ENCODE results near the gene PREX1. TPM values are rescaled to one million over a fixed set of nuclear protein-coding genes. Genes with fewer than 3 reads are reported as not detected.

PREX1 gene
- total and polyA plus RNA-seq, 2 experiments from 2014 or later, result 2.4 to 10.3 TPM

GRCh38 chr20:48684501-48685041 is 143.2 kb downstream of the PREX1 start:
- ATAC-seq, result no peak
- peaks cover 10% of the 10 kb centered on the region for H3K36me3 Mint-ChIP-seq (ENCODE audit: low read depth)
- no peak overlapping the region; the same call in 2 of the 3 replicates for H3K4me3 Mint-ChIP-seq
- peaks cover 5% of the 10 kb centered on the region for H3K27me3 Mint-ChIP-seq (ENCODE audit: insufficient read depth, low read depth, poor library complexity)
- Histone ChIP-seq H2AFZ (no peak overlapping the region), H3F3A (replicated peaks; ENCODE audit: low read depth) (no peaks in the 10 kb centered on the region), H3K9me2 (ENCODE audit: insufficient read depth) (no peaks in the 10 kb centered on the region), H3K36me3 (ENCODE audit: insufficient read depth) (no peaks in the 10 kb centered on the region), H3K79me2 (replicated peaks; ENCODE audit: insufficient read depth) (no peaks in the 10 kb centered on the region), H3K4me2 (no peak overlapping the region), H3K4me1 (ENCODE audit: insufficient read depth) (peaks cover 17% of the 10 kb centered on the region), H4K20me1 (replicated peaks; ENCODE audit: insufficient read depth) (no peaks in the 10 kb centered on the region), H3K27me3 (ENCODE audit: insufficient read depth) (no peaks in the 10 kb centered on the region), H3K27ac (ENCODE audit: low read depth) (no peak overlapping the region), H3K4me3 (no peak overlapping the region)
- peaks cover 12% of the 10 kb centered on the region for H3K4me1 Mint-ChIP-seq
- H3K27ac Mint-ChIP-seq, result peak overlapping the region; percentile 36
- H3K9me3 Mint-ChIP-seq, result no peaks in the 10 kb centered on the region
- DNase-seq (ENCODE audit: low spot score), result no peak
- no peak for TF ChIP-seq ZNF114 (CRISPR knock-in tag; IDR thresholded peaks at IDR 0.05)
- TF ChIP-seq CREB1 (CRISPR knock-in tag; IDR thresholded peaks at IDR 0.05; ENCODE audit: low read depth), result no peak
- no peak for TF ChIP-seq ZNF331 (CRISPR knock-in tag; IDR thresholded peaks at IDR 0.05; ENCODE audit: low read depth)
- no peak for TF ChIP-seq POLR2AphosphoS5 (IDR thresholded peaks at IDR 0.05; ENCODE audit: low read depth)
- no peak for TF ChIP-seq REST (IDR thresholded peaks at IDR 0.05; ENCODE audit: unreplicated experiment)
- TF ChIP-seq EZH2phosphoT487 (IDR thresholded peaks at IDR 0.05; ENCODE audit: unreplicated experiment), result no peak
- TF ChIP-seq NANOG (IDR thresholded peaks at IDR 0.05; ENCODE audit: borderline replicate concordance), result no peak
- no peak for TF ChIP-seq CTCF (conservative IDR thresholded peaks at IDR 0.05; ENCODE audit: low read depth in 2 of 2)
- no peak for TF ChIP-seq ZNF462 (CRISPR knock-in tag; IDR thresholded peaks at IDR 0.05)
- no peak for TF ChIP-seq ETS1 (IDR thresholded peaks at IDR 0.05)
